ENCODE data around the gene SPATS2.

The SPATS2 gene

GRCh38 chr12:49448858-49449257 lies 81.6 kb downstream of the SPATS2 start:
- TF ChIP-seq, protein P1, sequence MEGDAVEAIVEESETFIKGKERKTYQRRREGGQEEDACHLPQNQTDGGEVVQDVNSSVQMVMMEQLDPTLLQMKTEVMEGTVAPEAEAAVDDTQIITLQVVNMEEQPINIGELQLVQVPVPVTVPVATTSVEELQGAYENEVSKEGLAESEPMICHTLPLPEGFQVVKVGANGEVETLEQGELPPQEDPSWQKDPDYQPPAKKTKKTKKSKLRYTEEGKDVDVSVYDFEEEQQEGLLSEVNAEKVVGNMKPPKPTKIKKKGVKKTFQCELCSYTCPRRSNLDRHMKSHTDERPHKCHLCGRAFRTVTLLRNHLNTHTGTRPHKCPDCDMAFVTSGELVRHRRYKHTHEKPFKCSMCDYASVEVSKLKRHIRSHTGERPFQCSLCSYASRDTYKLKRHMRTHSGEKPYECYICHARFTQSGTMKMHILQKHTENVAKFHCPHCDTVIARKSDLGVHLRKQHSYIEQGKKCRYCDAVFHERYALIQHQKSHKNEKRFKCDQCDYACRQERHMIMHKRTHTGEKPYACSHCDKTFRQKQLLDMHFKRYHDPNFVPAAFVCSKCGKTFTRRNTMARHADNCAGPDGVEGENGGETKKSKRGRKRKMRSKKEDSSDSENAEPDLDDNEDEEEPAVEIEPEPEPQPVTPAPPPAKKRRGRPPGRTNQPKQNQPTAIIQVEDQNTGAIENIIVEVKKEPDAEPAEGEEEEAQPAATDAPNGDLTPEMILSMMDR (conservative IDR thresholded peaks at IDR 0.05) = no peak
- no peak for TF ChIP-seq ZFX (IDR thresholded peaks at IDR 0.05)
- no peak overlapping the region for H3K27ac ChIP-seq

DNA sequence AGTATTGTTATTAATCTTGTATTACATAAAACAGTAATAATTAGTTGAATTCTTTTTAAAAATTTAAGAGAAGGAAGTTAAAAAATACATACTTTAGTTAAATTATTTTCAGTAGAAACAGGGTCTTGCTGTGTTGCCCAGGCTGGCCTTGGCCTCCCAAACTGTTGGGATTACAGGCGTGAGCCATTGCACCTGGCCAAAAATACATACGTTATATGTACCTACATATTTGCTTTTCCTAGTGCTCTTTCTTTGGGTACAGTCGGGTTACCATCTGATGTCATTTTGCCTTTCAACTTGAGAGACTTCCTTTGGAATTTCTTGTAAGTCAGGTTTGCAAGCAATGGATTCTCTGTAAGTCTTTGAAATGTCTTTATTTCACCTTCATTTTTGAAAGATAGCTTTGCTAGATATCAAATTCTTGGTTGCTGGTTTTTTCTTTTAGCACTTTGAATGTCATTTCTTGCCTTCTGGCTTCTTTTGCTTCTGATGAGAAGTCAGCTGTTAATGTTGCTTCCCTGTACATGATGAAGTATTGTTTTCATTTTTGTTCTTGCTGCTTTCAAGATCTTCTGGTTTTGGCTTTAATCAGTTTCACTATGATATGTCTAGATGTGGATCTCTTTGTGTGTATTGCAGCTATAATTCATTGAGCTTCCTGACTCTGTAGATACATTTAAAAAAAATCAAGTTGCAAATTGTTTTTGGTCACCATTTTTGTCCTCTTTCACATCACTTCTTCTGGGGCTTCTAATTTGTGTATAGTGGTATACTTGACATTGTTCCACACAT lies 84.4 kb downstream of the SPATS2 start:
- TF ChIP-seq, protein P1 (conservative IDR thresholded peaks at IDR 0.05) = no peak
- no peak for TF ChIP-seq ZFX (IDR thresholded peaks at IDR 0.05)
- no peak overlapping the region for H3K27ac ChIP-seq

- H3K27ac ChIP-seq = no peak overlapping the region
- TF ChIP-seq, protein P1 (conservative IDR thresholded peaks at IDR 0.05) = no peak
- no peak for TF ChIP-seq ZFX (IDR thresholded peaks at IDR 0.05)
Measured at GRCh38 chr12:49455501-49455900, 88.2 kb downstream of the SPATS2 start.

DNA sequence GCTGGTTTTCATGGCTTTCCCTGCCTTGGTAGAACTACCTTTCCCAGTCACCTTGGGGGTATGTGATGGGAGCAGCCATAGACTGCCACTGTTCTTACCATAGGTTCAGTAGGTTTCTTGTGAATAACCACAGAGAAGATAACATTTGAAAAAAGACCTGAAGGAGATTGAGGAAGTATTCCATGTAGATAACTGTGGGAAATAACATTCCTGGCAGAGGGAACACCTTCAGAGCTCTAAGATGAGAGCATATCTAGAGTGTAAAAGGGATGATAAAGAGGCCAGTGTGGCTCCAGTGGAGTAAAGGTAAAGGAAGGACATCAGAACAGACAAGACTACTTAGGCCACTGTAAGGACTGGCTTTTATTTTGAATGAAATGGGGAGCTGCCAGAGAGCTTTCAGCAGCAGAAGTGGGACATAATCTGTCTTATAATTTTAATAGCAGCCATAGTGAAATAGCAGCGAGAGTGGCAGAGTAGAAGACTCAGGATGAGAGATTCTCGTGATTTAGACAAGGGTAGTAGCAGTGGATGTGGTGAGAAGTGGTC lies 88.9 kb downstream of the SPATS2 start:
- TF ChIP-seq ZFX (IDR thresholded peaks at IDR 0.05) = no peak
- TF ChIP-seq, protein P1 (conservative IDR thresholded peaks at IDR 0.05) = no peak
- H3K27ac ChIP-seq = no peak overlapping the region

- no peak overlapping the region for H3K27ac ChIP-seq
- TF ChIP-seq, protein P1 (conservative IDR thresholded peaks at IDR 0.05) = no peak
Measured at GRCh38 chr12:49458816-49459215, 91.6 kb downstream of the SPATS2 start.

DNA sequence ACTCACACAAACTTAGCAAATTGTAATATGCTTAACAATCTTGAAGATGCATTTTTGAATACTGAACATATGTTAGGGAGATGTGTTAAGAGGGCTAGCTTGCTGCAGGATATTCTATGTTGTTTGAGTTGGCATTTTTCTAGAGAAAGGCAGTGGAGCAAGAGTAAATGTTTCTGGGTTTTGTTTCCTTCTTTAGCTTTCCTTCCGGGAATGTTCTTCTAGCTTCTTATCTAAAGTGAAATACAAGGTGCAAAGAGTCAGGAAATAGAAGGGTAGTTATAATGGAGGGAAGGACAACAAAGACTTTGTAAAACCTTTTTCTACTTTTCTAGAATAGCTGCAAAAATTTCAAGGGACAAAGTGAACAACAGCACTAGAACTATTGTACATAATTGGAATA lies 94.0 kb downstream of the SPATS2 start:
- no peak overlapping the region for H3K27ac ChIP-seq
- no peak for TF ChIP-seq ZFX (IDR thresholded peaks at IDR 0.05)

DNA sequence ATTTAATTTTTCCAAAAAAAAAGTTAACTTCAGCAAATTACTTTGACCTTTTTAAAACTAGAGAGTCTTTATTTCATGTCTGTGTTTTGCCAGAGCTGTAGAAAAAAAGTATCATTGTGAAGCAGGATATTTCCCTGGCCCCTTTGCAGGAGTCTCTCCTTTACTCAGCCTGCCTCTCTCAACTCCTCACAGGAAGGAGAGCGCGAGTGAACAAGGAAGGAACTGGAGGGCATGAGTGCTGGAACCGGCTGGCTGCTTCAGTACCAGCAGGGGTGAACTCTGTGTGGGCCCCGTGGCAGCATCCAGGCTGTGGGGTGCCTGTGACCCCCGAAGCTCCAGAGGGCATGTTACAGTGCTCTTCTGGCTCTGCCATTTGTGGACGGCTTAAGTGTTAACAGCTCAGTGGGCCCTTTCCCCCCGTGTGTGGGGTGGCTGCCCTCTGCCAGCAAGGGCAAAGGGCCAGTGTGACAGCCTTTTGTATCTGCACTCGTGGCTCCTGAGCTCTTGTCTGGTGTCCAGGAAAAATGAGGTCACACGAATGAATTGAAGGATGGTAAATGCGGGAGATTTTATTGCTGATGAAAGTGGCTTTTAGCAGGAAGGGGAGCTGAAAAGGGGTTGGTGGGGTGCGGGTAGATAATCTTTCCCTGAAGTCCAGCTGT lies 95.0 kb downstream of the SPATS2 start:
- TF ChIP-seq ZFX (IDR thresholded peaks at IDR 0.05) = no peak
- TF ChIP-seq, protein P1 (conservative IDR thresholded peaks at IDR 0.05) = no peak
- H3K27ac ChIP-seq = peak overlapping the region; percentile 73

Data from C4-2B (cell line).